Nephron progenitor cell (in vitro differentiated cells): ENCODE measurements around the gene KIDINS220.

Source experiments
- DNase-seq: peaks from one replicate; pipeline ENCODE4 v3.0.0; 2021
- H3K27ac Mint-ChIP-seq: 2 replicates; pipeline ENCODE4 v1.8.0; 2021; ENCODE audit warnings: mild to moderate bottlenecking, moderate library complexity, mixed read lengths
- H3K27me3 Mint-ChIP-seq: 2 replicates; pipeline ENCODE4 v1.8.0; 2021; ENCODE audit warnings: mild to moderate bottlenecking, low read depth, mixed read lengths; ENCODE audit not compliant: poor library complexity
- H3K36me3 Mint-ChIP-seq: 2 replicates; pipeline ENCODE4 v1.8.0; 2021; ENCODE audit warnings: low read depth, mixed read lengths
- H3K4me1 Mint-ChIP-seq: 2 replicates; pipeline ENCODE4 v1.8.0; 2021; ENCODE audit warnings: mixed read lengths
- H3K4me3 Mint-ChIP-seq: 2 replicates; pipeline ENCODE4 v1.8.0; 2021; ENCODE audit warnings: mild to moderate bottlenecking, moderate library complexity, mixed read lengths
- H3K9me3 Mint-ChIP-seq: 2 replicates; pipeline ENCODE4 v1.8.0; 2021; ENCODE audit warnings: mild to moderate bottlenecking, moderate library complexity, mixed read lengths
- CTCF ChIP-seq: fragments of 200-600 bp; sonication (generic); IDR thresholded peaks from 2 replicates; pipeline ENCODE4 v1.5.0; 2021; ENCODE audit warnings: antibody characterized with exemption

Gene KIDINS220

DNA sequence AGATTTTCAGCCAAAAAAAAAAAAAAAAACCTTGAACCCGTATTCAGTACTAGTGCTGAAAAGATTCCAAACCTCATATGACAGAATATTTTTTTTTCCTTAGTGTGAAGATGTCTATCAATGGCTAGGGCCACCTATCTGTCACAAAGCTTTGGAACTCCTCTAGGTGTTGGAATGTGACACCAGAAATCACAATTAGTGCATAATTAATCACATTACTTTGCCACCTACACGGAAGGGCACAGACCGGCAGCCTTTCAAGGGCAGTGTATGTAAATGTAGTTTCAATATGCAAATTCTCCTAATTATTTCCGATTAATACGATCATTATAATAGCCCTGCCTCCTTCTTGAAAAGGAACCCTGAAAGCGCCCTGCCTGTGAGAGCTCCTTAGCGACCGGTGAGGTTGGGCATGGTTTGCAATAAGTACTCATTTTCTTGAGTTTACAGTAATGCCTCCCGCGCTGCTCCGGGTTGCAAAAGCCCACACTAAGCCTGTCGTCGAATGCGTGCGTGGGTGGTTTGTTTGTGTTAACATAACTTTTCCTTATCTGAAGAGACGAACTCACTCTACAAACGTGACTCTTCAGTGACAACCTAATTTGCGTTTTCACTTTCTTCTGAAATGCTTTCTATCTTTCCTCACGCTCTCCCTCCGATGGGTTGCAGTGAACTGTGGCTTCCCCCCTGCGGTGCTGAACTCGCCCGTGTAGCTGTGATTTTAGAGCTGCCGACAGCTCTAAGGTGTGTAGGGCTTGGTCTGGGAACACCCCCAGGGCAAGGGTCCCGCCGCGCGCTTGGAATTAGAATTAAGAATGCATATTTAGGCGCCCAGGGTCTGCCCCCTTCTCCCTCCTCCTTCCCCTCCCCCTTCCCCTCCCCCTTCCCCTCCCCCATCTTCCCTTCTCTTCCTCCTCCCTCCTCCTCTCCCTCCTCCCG, 156.3 kb downstream of the KIDINS220 start:
- DNase-seq = peak; percentile 67
- peak overlapping the region; percentile 96 for H3K27ac Mint-ChIP-seq

DNA sequence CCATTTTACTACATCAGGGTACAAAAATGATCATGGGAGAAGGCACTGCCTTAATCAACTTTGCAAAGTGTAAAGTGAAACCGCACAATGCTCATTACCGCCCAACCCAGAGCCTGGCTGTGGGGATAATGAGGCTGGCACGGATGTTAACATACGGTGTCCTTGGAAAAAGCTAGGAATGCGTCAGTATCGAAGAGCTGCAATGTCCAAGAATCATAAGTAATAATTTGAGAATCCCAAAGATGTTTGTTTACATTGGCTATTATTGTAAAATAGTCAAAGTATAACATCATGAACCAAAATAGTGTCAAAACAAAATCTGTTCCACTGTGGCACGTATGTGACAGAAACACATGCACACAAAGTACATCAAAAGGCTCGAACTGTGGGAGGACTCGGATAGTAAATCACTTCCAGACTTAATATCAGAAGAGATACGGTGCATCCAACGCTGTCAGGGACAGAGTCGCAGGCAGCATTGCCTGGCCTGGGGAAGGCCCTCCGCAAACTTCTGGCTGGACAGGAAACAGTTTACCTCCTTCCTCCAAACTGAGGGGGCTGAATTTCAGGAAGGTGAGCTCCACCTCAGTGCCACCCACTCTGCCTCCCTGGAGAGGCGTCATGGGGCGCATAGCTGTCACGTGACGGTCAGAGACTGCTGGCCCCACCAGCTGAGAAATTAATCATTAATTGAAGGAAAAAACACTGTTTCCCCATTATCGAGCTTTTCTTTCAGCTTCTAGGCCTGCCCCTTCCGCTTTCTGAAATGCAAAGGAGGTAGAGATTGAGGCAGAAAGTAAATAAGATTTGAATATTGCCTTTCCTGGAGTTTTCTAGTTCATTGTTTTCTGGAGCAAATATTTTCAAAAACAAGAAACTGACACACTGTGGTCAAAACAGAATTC, 157.3 kb downstream of the KIDINS220 start:
- H3K9me3 Mint-ChIP-seq = peaks cover 17% of the 10 kb centered on the region
- H3K27me3 Mint-ChIP-seq = peaks cover 18% of the 10 kb centered on the region
- peak overlapping the region; percentile 83 for H3K4me3 Mint-ChIP-seq
- H3K36me3 Mint-ChIP-seq = peaks cover 20% of the 10 kb centered on the region
- H3K4me1 Mint-ChIP-seq = peaks cover 50% of the 10 kb centered on the region
- peak; percentile 31 for DNase-seq
- peak overlapping the region; percentile 99 for H3K27ac Mint-ChIP-seq
- TF ChIP-seq CTCF = no peak

More for the DNA sequence above, 156.3 kb downstream of the KIDINS220 start:
- Mint-ChIP-seq H3K36me3 (peaks cover 20% of the 10 kb centered on the region), H3K27me3 (peaks cover 18% of the 10 kb centered on the region), H3K9me3 (peaks cover 6% of the 10 kb centered on the region), H3K4me3 (peak overlapping the region; percentile 83), H3K4me1 (peaks cover 48% of the 10 kb centered on the region)
- no peak for TF ChIP-seq CTCF

DNA sequence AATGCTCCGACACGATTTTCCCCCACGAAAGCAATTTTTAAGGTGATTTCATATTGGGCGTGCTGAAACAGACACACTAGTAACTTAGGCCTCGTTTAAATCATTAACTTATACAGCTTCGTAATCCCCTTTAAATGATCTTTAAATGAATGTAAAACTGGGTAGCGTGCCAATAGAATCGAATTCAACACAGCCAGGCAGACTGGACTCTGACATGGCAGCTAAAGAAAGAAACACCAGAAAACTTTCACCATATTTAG, 157.9 kb downstream of the KIDINS220 start:
- Mint-ChIP-seq H3K27me3 (peaks cover 16% of the 10 kb centered on the region), H3K27ac (peak overlapping the region; percentile 99), H3K36me3 (peaks cover 24% of the 10 kb centered on the region), H3K4me3 (peak overlapping the region; percentile 83), H3K4me1 (peaks cover 50% of the 10 kb centered on the region), H3K9me3 (peaks cover 22% of the 10 kb centered on the region)
- no peak for DNase-seq
- no peak for TF ChIP-seq CTCF
